ENCODE results near the gene PXMP4. TPM values are rescaled to one million over a fixed set of nuclear protein-coding genes. Genes with fewer than 3 reads are reported as not detected.
"Not testable (repeated sequence)": the region's sequence is repeated elsewhere in the genome, so short reads cannot be mapped to it uniquely, and the experiment has no call there.

Gene PXMP4
- total and polyA plus RNA-seq, 5 experiments from 2014 or later: 8.9 to 16.1 (median 12.1) TPM

- POLR2A ChIA-PET, H3K4me3 Mint-ChIP-seq, H3K9me3 Mint-ChIP-seq, H3K27ac Mint-ChIP-seq, DNase-seq, H3K4me1 Mint-ChIP-seq, H3K27me3 Mint-ChIP-seq, ATAC-seq: not testable (repeated sequence)
- H3K36me3 Mint-ChIP-seq: peaks cover 0 to 11% (median 2%) of the 10 kb centered on the region in 3 donors
Measured at GRCh38 chr20:33700696-33701441, 19.2 kb downstream of the PXMP4 start.

GRCh38 chr20:33698966-33699365 lies 21.1 kb downstream of the PXMP4 start:
- H3K4me3 Mint-ChIP-seq, H3K27me3 Mint-ChIP-seq, DNase-seq, POLR2A ChIA-PET, H3K27ac Mint-ChIP-seq, H3K36me3 Mint-ChIP-seq, H3K4me1 Mint-ChIP-seq, ATAC-seq, H3K9me3 Mint-ChIP-seq: not testable (repeated sequence)

- no peak for DNase-seq
- no peak for ATAC-seq
- Mint-ChIP-seq H3K4me1 (peaks cover 0 to 2% (median 0%) of the 10 kb centered on the region in 4 donors), H3K4me3 (no peak overlapping the region), H3K27ac (no peak overlapping the region), H3K36me3 (no peaks in the 10 kb centered on the region), H3K27me3 (no peaks in the 10 kb centered on the region), H3K9me3 (peaks cover 0 to 3% (median 0%) of the 10 kb centered on the region in 9 donors)
- POLR2A ChIA-PET: no interaction called here
Measured at GRCh38 chr20:33697129-33697528, 23.0 kb downstream of the PXMP4 start.

DNA sequence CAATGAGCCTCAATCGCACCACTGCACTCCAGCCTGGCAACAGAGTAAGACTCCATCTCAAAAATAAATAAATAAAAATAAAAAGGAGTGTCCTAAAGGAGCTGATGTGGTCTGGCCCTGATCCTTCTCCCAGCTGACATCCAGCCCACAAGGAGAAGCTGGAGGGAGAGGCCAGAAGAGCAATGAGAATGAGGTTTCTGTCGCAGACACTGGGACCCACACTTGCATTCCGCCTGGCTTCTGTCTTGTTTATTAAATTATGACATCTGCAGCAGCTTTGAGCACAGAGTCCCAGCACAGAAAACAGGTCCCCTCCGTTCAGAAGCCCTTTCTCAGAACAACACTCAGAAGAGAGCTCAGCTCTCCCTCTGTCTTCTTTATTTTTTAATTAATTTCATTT lies 23.7 kb downstream of the PXMP4 start:
- H3K4me1 Mint-ChIP-seq: peaks cover 0 to 2% (median under 1%) of the 10 kb centered on the region in 4 donors
- H3K27ac Mint-ChIP-seq: no peak overlapping the region
- H3K27me3 Mint-ChIP-seq: no peaks in the 10 kb centered on the region
- H3K36me3 Mint-ChIP-seq: no peaks in the 10 kb centered on the region
- POLR2A ChIA-PET: no interaction called here
- no peak overlapping the region for H3K4me3 Mint-ChIP-seq
- H3K9me3 Mint-ChIP-seq: peaks cover 0 to 3% (median 0%) of the 10 kb centered on the region in 9 donors
- DNase-seq: no peak
- ATAC-seq: no peak

DNA sequence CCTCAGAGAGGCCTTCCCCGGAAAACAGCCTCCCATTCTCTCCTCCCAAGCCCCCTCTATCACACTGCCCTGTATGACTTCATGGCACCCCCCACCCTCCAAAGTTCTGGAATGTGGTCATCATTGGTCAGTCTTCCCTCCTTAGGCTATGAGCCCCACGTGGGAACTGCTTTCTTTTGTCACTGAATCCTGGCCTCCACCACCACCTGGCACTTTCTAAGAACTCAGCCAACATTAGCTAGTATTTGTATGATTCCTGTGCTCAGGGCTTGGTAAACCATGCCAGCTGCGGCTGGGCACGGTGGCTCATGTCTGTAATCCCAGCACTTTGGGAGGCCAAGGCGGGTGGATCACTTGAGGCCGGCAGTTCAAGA lies 25.5 kb downstream of the PXMP4 start:
- H3K4me3 Mint-ChIP-seq: no peak overlapping the region
- POLR2A ChIA-PET: interaction anchor here (0.6 to 0.7 kb wide), 4 partner anchors 15 to 236 kb away, joined by 3 to 6 read pairs (median 5); no protein-coding TSS in a partner anchor
- H3K9me3 Mint-ChIP-seq: peaks cover 0 to 3% (median 0%) of the 10 kb centered on the region in 9 donors
- H3K36me3 Mint-ChIP-seq: no peaks in the 10 kb centered on the region
- no peaks in the 10 kb centered on the region for H3K27me3 Mint-ChIP-seq
- ATAC-seq: no peak
- no peak for DNase-seq
- H3K27ac Mint-ChIP-seq: peak overlapping the region in 6 of 10 donors; percentile 14 to 80 (median 57)
- H3K4me1 Mint-ChIP-seq: peaks cover 4 to 14% (median 7%) of the 10 kb centered on the region in 4 donors

GRCh38 chr20:33693741-33694638 lies 26.1 kb downstream of the PXMP4 start:
- H3K9me3 Mint-ChIP-seq: peaks cover 0 to 3% (median 0%) of the 10 kb centered on the region in 9 donors
- peaks cover 7 to 20% (median 13%) of the 10 kb centered on the region in 4 donors for H3K4me1 Mint-ChIP-seq
- no peaks in the 10 kb centered on the region for H3K36me3 Mint-ChIP-seq
- H3K27ac Mint-ChIP-seq: peak overlapping the region in 5 of 10 donors; percentile 15 to 80 (median 53)
- H3K4me3 Mint-ChIP-seq: no peak overlapping the region
- POLR2A ChIA-PET: interaction anchor here (0.7 kb wide), 1 partner anchor 15 kb away, joined by 6 read pairs; no protein-coding TSS in a partner anchor
- ATAC-seq (no peak), DNase-seq (no peak)
- no peaks in the 10 kb centered on the region for H3K27me3 Mint-ChIP-seq

DNA sequence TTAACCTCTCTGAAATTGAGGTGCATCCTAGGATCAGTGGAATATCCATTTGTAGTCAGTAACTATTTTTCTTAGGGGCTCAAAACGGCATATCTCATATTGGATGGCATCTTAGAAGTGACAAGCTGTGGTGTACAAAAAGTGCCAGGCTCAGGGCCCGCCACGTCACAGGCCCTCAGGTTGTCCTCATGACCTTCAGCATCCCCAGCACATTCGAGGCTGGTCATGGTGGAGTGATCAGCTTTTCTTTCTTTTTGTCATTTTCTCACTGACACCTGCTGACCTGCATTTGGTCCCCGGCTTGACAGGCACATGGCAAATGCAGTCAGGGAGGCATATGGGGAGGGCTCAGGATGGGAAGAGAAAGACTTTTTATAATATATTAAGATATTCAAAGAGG lies 26.8 kb downstream of the PXMP4 start:
- H3K4me3 Mint-ChIP-seq: no peak overlapping the region
- no peak for DNase-seq
- H3K36me3 Mint-ChIP-seq: no peaks in the 10 kb centered on the region
- H3K27ac Mint-ChIP-seq: peak overlapping the region in 2 of 10 donors; percentile 56 to 78
- POLR2A ChIA-PET: no interaction called here
- H3K4me1 Mint-ChIP-seq: peaks cover 13 to 27% (median 20%) of the 10 kb centered on the region in 4 donors
- no peak for ATAC-seq
- peaks cover 0 to 2% (median 0%) of the 10 kb centered on the region in 9 donors for H3K9me3 Mint-ChIP-seq
- no peaks in the 10 kb centered on the region for H3K27me3 Mint-ChIP-seq

DNA sequence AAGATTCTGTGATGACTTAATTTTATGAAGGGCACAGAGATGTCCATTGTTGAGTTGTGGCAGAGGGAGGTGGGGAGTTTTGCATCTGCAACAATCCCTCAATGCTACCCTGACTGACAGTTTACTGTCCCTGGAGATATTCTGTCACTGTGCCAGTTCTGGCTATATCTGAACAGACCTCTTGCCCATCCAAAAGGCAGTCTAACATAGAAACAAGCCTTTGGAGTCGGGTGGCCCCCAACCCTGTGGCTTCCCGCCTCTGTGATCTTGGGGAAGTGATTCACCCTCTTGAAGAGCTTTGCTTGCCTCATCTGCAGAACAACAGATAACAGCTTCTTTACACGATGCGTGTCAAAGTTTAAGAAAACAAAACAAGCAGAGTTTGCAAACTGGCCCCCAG lies 30.1 kb downstream of the PXMP4 start:
- Mint-ChIP-seq H3K4me1 (peaks cover 19 to 41% (median 33%) of the 10 kb centered on the region in 4 donors), H3K27ac (peak overlapping the region; percentile 52 to 97 (median 80))
- ATAC-seq: peak; percentile 49 to 57

DNA sequence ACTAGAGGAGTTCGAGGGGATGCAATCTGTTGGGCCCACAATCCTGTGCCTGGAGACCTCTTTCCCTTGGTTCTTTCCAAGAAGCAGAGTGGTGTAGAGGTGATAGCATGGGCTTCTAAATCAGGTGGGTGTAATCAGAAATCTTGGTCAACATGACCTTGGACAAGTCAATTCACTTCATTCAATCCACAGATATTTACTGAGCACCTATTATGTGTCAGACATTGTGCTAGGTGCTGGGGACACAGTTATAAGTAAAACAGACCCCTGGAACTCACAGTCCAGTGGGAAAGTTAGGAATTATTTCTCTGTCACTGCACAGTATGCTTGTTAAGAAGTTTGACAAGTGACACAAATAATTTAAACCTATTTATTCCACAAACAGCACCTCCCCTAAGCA lies 30.6 kb downstream of the PXMP4 start:
- DNase-seq (no peak), ATAC-seq (no peak)
- H3K27me3 Mint-ChIP-seq: no peaks in the 10 kb centered on the region
- peak overlapping the region; percentile 50 to 97 (median 72) for H3K27ac Mint-ChIP-seq
- H3K36me3 Mint-ChIP-seq: no peaks in the 10 kb centered on the region
- POLR2A ChIA-PET: interaction anchor here (0.7 to 2.8 kb wide), 8 partner anchors 22 to 988 kb away, joined by 3 to 15 read pairs (median 4); partner anchors contain the start of genes ACTL10, EIF2S2, PIGU and PXMP4
- peaks cover 20 to 45% (median 35%) of the 10 kb centered on the region in 4 donors for H3K4me1 Mint-ChIP-seq
- peak overlapping the region in 9 of 10 donors; percentile 60 to 82 (median 70) for H3K4me3 Mint-ChIP-seq
- no peaks in the 10 kb centered on the region for H3K9me3 Mint-ChIP-seq

More for the DNA sequence above, 30.1 kb downstream of the PXMP4 start:
- H3K4me3 Mint-ChIP-seq: peak overlapping the region; percentile 45 to 82 (median 69)
- POLR2A ChIA-PET: interaction anchor here (0.7 to 2.8 kb wide), 7 partner anchors 22 to 987 kb away, joined by 3 to 15 read pairs (median 4); partner anchors contain the start of genes ACTL10, EIF2S2, PIGU and PXMP4
- no peaks in the 10 kb centered on the region for H3K27me3 Mint-ChIP-seq
- no peaks in the 10 kb centered on the region for H3K36me3 Mint-ChIP-seq
- peak; percentile 34 to 81 (median 57) for DNase-seq
- H3K9me3 Mint-ChIP-seq: no peaks in the 10 kb centered on the region

DNA sequence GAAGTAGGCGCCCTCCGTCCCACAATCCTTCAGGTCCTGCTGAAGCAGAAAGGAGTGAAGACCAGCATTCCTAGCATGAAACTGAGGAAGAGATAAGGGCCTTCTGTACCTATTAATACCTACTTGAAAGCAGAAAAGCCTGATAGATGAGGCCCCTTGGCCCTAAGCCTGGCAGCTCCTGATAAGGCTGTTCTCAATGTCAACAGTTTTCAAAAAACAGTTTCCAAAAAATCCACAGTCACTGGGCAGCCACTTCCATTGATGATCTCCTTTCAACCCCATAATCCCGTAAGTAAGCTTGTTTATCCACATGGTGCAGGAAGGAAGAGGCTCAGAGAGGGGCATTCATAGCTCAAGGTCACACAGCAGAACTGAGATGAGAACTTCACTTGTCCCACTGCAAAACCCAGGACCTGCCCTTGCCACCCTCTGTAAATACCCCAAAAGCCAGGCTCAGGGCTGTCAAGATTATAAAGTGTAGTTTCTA lies 31.1 kb downstream of the PXMP4 start:
- Mint-ChIP-seq H3K9me3 (no peaks in the 10 kb centered on the region), H3K36me3 (no peaks in the 10 kb centered on the region), H3K27ac (peak overlapping the region; percentile 50 to 97 (median 79)), H3K27me3 (no peaks in the 10 kb centered on the region), H3K4me3 (peak overlapping the region in 4 of 10 donors; percentile 12 to 51 (median 36)), H3K4me1 (peaks cover 18 to 45% (median 36%) of the 10 kb centered on the region in 4 donors)
- ATAC-seq: no peak
- no peak for DNase-seq
- POLR2A ChIA-PET: interaction anchor here (0.6 to 2.8 kb wide), 4 partner anchors 10 to 43 kb away, joined by 3 to 15 read pairs (median 9); partner anchors contain the start of genes ACTL10, PXMP4 and ZNF341

GRCh38 chr20:33687993-33688937 lies 31.8 kb downstream of the PXMP4 start:
- Mint-ChIP-seq H3K4me1 (peaks cover 18 to 45% (median 36%) of the 10 kb centered on the region in 4 donors), H3K36me3 (no peaks in the 10 kb centered on the region), H3K27ac (peak overlapping the region; percentile 7 to 97 (median 74)), H3K4me3 (peak overlapping the region in 4 of 10 donors; percentile 6 to 40 (median 26)), H3K27me3 (no peaks in the 10 kb centered on the region), H3K9me3 (no peaks in the 10 kb centered on the region)
- POLR2A ChIA-PET: interaction anchor here (0.6 to 2.3 kb wide), 4 partner anchors 10 to 44 kb away, joined by 3 to 14 read pairs (median 6); partner anchors contain the start of genes ACTL10 and ZNF341
- ATAC-seq: no peak
- no peak for DNase-seq
